Endothelial cell of umbilical vein (primary cell): ENCODE results near the gene TRIM37. TPM values are rescaled to one million over a fixed set of nuclear protein-coding genes. Genes with fewer than 3 reads are reported as not detected.

ENCODE experiments used
- BruUV-seq: library from RNA; stranded (reverse); fragments of 400-500 nt; replicated peaks from 2 replicates; lab custom pipeline; 2021; lab: Mats Ljungman, UMichigan
- CTCF ChIA-PET: fragments of 300-600, 350-600 bp; sonication (Branson Sonifier 250); formaldehyde crosslinking; loops from one replicate; lab custom pipeline; 2021; ENCODE audit warnings: antibody characterized with exemption, inconsistent platforms; lab: Charles Lee
- POLR2A ChIA-PET: fragments of 300-600, 350-600 bp; sonication (Branson Sonifier 250); formaldehyde crosslinking; loops from one replicate; lab custom pipeline; 2021; ENCODE audit warnings: antibody characterized with exemption, inconsistent platforms; lab: Charles Lee
- DNase-seq: peaks from one replicate; pipeline ENCODE4 v3.0.0-alpha.2; 2011; ENCODE audit warnings: low read depth, low spot score
- FAIRE-seq: peaks from 2 replicates; lab custom pipeline; 2011; peaks lifted over from hg19 to GRCh38; lab: Jason Lieb, UNC
- H2AFZ ChIP-seq: 2 replicates; pipeline ENCODE4 v1.6.0; 2012; ENCODE audit warnings: low read depth, low read length, control low read depth, inconsistent platforms
- H3K27ac ChIP-seq: 2 replicates; pipeline ENCODE4 v1.5.1; 2011; ENCODE audit warnings: low read depth, mild to moderate bottlenecking, control low read depth, low read length, moderate library complexity; ENCODE audit not compliant: insufficient read depth
- H3K27me3 ChIP-seq, 2 experiments: 2 replicates each; pipeline versions ENCODE4 v1.6.0 to v1.6.1; 2011; ENCODE audit warnings: low read length in 2 of 2, mixed read lengths in 1 of 2; ENCODE audit not compliant: control insufficient read depth in 2 of 2, insufficient read depth in 2 of 2
- H3K36me3 ChIP-seq, 2 experiments: 2 replicates in 1 of 2; 3 replicates in 1 of 2; pipeline ENCODE4 v1.5.1; 2011; ENCODE audit warnings: low read length in 2 of 2, mild to moderate bottlenecking in 1 of 2, moderate library complexity in 1 of 2; ENCODE audit not compliant: control insufficient read depth in 2 of 2, insufficient read depth in 2 of 2; ENCODE audit errors: extremely low read depth in 1 of 2
- H3K4me1 ChIP-seq: 3 replicates; pipeline ENCODE4 v1.5.1; 2011; ENCODE audit warnings: mild to moderate bottlenecking, low read length; ENCODE audit not compliant: control insufficient read depth, insufficient read depth; ENCODE audit errors: extremely low read depth
- H3K4me2 ChIP-seq: 2 replicates; pipeline ENCODE4 v1.6.1; 2011; ENCODE audit warnings: low read length, control low read depth, mixed read lengths; ENCODE audit not compliant: insufficient read depth
- H3K4me3 ChIP-seq, 3 experiments: fragments of 200-600 bp in 1 of 3; sonication (generic), shearing (Covaris generic) in 1 of 3; replicated peaks in 1 of 3; 2 replicates each; pipeline ENCODE4 v1.5.1; 2011 to 2016; ENCODE audit warnings: control low read depth in 3 of 3, low read length in 3 of 3, mild to moderate bottlenecking in 2 of 3, inconsistent platforms in 1 of 3, low read depth in 1 of 3, moderate library complexity in 1 of 3; ENCODE audit not compliant: insufficient read depth in 1 of 3
- H3K79me2 ChIP-seq: 2 replicates; pipeline ENCODE4 v1.6.0; 2012; ENCODE audit warnings: low read length, inconsistent platforms; ENCODE audit not compliant: control insufficient read depth, insufficient read depth
- H3K9ac ChIP-seq: replicated peaks from 2 replicates; pipeline ENCODE3; 2011; ENCODE audit warnings: low read length, control low read depth; ENCODE audit not compliant: insufficient read depth; ENCODE audit errors: extremely low read depth
- H3K9me1 ChIP-seq: replicated peaks from 3 replicates; pipeline ENCODE4 v1.6.0; 2011; ENCODE audit warnings: mild to moderate bottlenecking, low read length; ENCODE audit not compliant: control insufficient read depth, insufficient read depth; ENCODE audit errors: extremely low read depth
- H3K9me3 ChIP-seq: replicated peaks from 2 replicates; pipeline ENCODE4 v1.5.1; 2012; ENCODE audit warnings: low read length, inconsistent platforms; ENCODE audit not compliant: control insufficient read depth, insufficient read depth
- H4K20me1 ChIP-seq: replicated peaks from 2 replicates; pipeline ENCODE3; 2011; ENCODE audit warnings: mild to moderate bottlenecking, low read length; ENCODE audit not compliant: control insufficient read depth, insufficient read depth; ENCODE audit errors: extremely low read depth
- EZH2 ChIP-seq: IDR thresholded peaks from 2 replicates; pipeline ENCODE4 v1.6.1; 2012; ENCODE audit warnings: borderline replicate concordance, low read depth, mild to moderate bottlenecking, moderate library complexity, low read length, inconsistent platforms; ENCODE audit not compliant: severe bottlenecking
- FOS ChIP-seq: IDR thresholded peaks from 2 replicates; pipeline ENCODE4 v1.6.1; 2011; ENCODE audit warnings: mild to moderate bottlenecking, low read length, moderate library complexity, borderline replicate concordance; ENCODE audit not compliant: insufficient read depth
- GATA2 ChIP-seq: IDR thresholded peaks from 2 replicates; pipeline ENCODE4 v1.7.0; 2011; ENCODE audit warnings: low read depth, mild to moderate bottlenecking, moderate library complexity, mixed read lengths, low read length; ENCODE audit not compliant: insufficient read length, insufficient read depth
- JUN ChIP-seq: IDR thresholded peaks from 2 replicates; pipeline ENCODE4 v1.6.1; 2011; ENCODE audit warnings: borderline replicate concordance, low read depth; ENCODE audit not compliant: insufficient read length, insufficient read depth
- MYC ChIP-seq: IDR thresholded peaks from one replicate; pipeline ENCODE4 v1.6.1; 2011; ENCODE audit warnings: mild to moderate bottlenecking, low read depth, low read length
- POLR2A ChIP-seq: IDR thresholded peaks from 2 replicates; pipeline ENCODE4 v1.6.1; 2012; ENCODE audit warnings: low read depth, mild to moderate bottlenecking, control low read depth, low read length
- POLR2AphosphoS5 ChIP-seq: IDR thresholded peaks from 2 replicates; pipeline ENCODE4 v1.6.1; 2012; ENCODE audit warnings: low read depth, mild to moderate bottlenecking, control low read depth, low read length, moderate library complexity; ENCODE audit not compliant: insufficient read depth
- dilution Hi-C: fragments of 300-500 bp; cut with MboI; formaldehyde crosslinking; loops from one replicate; pipeline ENCODE4 v1.15.0; 2019; ENCODE audit warnings: low sequenced_read_pairs; ENCODE audit not compliant: extremely low pct_ligation_motif_present
- intact Hi-C: fragments of 100-400 bp; cut with micrococcal nuclease; formaldehyde crosslinking; loops from one replicate; pipeline ENCODE4 v1.10.0; 2022
- polyA plus RNA-seq, 4 experiments: library from polyadenylated mRNA; depleted of rRNA in 3 of 4; stranded (reverse) in 3 of 4; unstranded in 1 of 4; fragments of >200 nt; gene quantifications; 2 replicates each; pipeline versions ENCODE4 v1.2.1 to v1.2.3, GENCODE V29; 2011 to 2012; ENCODE audit warnings: missing spikeins in 1 of 4
- total RNA-seq: library from RNA; stranded (reverse); gene quantifications from 2 replicates; pipeline ENCODE4 v1.2.3, GENCODE V29; 2021
- TF ChIP-seq, protein P1 (sequence below), 2 donors: IDR thresholded peaks; 1 replicate in 1 of 2; 2 replicates in 1 of 2; pipeline ENCODE4 v1.5.1; 2011; ENCODE audit warnings: low read length in 2 of 2, mild to moderate bottlenecking in 2 of 2, moderate library complexity in 2 of 2, control low read depth in 1 of 2, inconsistent platforms in 1 of 2, low read depth in 1 of 2; ENCODE audit not compliant: insufficient read depth in 1 of 2; ENCODE audit errors: extremely low read depth in 1 of 2
- TF ChIP-seq, protein P2 (sequence below): IDR thresholded peaks from 2 replicates; pipeline ENCODE4 v1.6.1; 2011; ENCODE audit not compliant: insufficient read depth, insufficient read length

Gene TRIM37
- total and polyA plus RNA-seq, 2 donors (not counting 3 experiments of a cell fraction or from before 2014, with no cell fraction given), result 18.8 to 41.9 TPM

DNA sequence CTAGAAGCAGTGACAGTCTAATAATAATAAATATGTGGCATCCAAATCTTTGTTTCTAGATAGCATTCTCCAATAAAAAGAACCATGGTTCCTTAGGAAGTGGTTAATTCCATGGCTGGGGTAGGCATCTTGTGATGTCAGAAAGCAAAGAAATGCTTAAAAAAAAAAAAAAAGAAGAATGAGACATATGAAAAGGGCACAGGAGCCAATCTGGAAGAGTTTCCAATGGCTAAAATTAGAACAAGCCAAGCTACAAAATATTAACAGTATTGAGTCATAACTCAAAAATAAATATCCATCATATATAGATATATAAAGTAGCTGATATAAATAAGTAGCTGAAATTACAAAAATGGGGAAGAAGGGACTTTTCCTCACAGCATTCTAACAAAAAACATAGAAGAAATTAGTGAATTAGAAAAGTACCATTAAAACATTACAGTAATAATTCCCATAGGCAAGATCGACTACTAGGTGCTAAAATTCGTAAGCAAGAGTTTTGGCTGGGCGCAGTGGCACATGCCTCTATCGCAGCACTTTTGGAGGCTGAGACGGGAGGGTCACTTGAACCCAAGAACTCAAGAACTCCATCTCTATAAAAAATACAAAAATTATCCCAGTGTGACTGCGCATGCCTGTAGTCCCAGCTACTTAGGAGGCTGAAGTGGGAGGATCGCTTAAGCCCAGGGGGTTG, 111.3 kb downstream of the TRIM37 start:
- DNase-seq (no peak), FAIRE-seq (no peak)
- H3K4me2 ChIP-seq, result no peak overlapping the region
- no peak overlapping the region for H3K4me3 ChIP-seq
- no peaks in the 10 kb centered on the region for H4K20me1 ChIP-seq
- peaks cover 8% of the 10 kb centered on the region for H3K4me1 ChIP-seq
- no TSS peak for BruUV-seq
- H3K9me3 ChIP-seq, result no peaks in the 10 kb centered on the region
- H2AFZ ChIP-seq, result no peak overlapping the region
- no peak overlapping the region for H3K9ac ChIP-seq
- no peaks in the 10 kb centered on the region for H3K79me2 ChIP-seq
- H3K36me3 ChIP-seq, result peaks cover 5 to 7% of the 10 kb centered on the region in 2 experiments
- H3K27me3 ChIP-seq, result no peaks in the 10 kb centered on the region
- intact Hi-C loops (no loop called here), dilution Hi-C loops (no loop called here)
- no peak overlapping the region for H3K27ac ChIP-seq
- CTCF ChIA-PET, result interaction anchor here (3.7 kb wide), 1 partner anchor 284 kb away, joined by 13 read pairs; no protein-coding TSS in a partner anchor
- POLR2A ChIA-PET, result interaction anchor here (0.7 kb wide), 1 partner anchor 655 kb away, joined by 3 read pairs; no protein-coding TSS in a partner anchor
- TF ChIP-seq, protein P1, sequence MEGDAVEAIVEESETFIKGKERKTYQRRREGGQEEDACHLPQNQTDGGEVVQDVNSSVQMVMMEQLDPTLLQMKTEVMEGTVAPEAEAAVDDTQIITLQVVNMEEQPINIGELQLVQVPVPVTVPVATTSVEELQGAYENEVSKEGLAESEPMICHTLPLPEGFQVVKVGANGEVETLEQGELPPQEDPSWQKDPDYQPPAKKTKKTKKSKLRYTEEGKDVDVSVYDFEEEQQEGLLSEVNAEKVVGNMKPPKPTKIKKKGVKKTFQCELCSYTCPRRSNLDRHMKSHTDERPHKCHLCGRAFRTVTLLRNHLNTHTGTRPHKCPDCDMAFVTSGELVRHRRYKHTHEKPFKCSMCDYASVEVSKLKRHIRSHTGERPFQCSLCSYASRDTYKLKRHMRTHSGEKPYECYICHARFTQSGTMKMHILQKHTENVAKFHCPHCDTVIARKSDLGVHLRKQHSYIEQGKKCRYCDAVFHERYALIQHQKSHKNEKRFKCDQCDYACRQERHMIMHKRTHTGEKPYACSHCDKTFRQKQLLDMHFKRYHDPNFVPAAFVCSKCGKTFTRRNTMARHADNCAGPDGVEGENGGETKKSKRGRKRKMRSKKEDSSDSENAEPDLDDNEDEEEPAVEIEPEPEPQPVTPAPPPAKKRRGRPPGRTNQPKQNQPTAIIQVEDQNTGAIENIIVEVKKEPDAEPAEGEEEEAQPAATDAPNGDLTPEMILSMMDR (IDR thresholded peaks at IDR 0.05; ENCODE audit: extremely low read depth in 1 of 2, insufficient read depth in 1 of 2, low read depth in 1 of 2, low read length in 2 of 2), result no peak
- TF ChIP-seq EZH2 (no peak), GATA2 (no peak), JUN (no peak), POLR2AphosphoS5 (no peak), FOS (no peak), POLR2A (no peak), MYC (no peak)
- TF ChIP-seq, protein P2, sequence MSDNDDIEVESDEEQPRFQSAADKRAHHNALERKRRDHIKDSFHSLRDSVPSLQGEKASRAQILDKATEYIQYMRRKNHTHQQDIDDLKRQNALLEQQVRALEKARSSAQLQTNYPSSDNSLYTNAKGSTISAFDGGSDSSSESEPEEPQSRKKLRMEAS, result no peak
- no peaks in the 10 kb centered on the region for H3K9me1 ChIP-seq
